Measurements from ENCODE around the gene SNRNP48. TPM values are rescaled to one million over a fixed set of nuclear protein-coding genes. Genes with fewer than 3 reads are reported as not detected.

Gene SNRNP48
- total RNA-seq, 3 donors from 2014 or later = 13.9 to 20.9 (median 15.4) TPM

DNA sequence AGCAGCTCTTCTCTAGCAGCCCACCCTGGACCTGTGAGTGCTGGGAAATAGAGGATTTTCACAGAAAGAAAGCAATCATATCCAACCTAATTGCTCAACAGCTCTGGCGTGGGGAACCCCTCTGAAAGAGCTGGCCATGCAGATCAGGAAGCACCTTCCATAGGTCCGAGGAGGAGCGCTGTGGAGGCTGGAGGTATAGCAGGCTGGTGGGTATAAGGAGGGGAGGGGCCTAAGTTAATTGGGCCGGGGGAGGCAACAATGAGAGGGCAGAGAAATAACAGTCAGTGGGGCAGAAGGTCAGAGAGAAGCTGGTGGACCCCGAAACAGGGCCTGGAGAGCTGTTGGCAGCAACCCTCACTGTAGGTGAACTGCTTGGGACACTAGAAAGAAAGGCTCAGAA is 40.8 kb downstream of the SNRNP48 start:
- no peaks in the 10 kb centered on the region for H3K4me1 ChIP-seq
- H3K36me3 ChIP-seq = no peaks in the 10 kb centered on the region
- no peak overlapping the region for H3K27ac ChIP-seq
- H3K4me3 ChIP-seq = no peak overlapping the region
- H3K9me3 ChIP-seq = no peaks in the 10 kb centered on the region
- intact Hi-C loops (cut with DNase I; ENCODE audit: low total_unique reads) = no loop called here
- H3K27me3 ChIP-seq = no peaks in the 10 kb centered on the region
- TF ChIP-seq POLR2A (IDR thresholded peaks at IDR 0.05) (no peak), POLR2AphosphoS5 (IDR thresholded peaks at IDR 0.05) (no peak)
- TF ChIP-seq, protein P1, sequence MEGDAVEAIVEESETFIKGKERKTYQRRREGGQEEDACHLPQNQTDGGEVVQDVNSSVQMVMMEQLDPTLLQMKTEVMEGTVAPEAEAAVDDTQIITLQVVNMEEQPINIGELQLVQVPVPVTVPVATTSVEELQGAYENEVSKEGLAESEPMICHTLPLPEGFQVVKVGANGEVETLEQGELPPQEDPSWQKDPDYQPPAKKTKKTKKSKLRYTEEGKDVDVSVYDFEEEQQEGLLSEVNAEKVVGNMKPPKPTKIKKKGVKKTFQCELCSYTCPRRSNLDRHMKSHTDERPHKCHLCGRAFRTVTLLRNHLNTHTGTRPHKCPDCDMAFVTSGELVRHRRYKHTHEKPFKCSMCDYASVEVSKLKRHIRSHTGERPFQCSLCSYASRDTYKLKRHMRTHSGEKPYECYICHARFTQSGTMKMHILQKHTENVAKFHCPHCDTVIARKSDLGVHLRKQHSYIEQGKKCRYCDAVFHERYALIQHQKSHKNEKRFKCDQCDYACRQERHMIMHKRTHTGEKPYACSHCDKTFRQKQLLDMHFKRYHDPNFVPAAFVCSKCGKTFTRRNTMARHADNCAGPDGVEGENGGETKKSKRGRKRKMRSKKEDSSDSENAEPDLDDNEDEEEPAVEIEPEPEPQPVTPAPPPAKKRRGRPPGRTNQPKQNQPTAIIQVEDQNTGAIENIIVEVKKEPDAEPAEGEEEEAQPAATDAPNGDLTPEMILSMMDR (IDR thresholded peaks at IDR 0.05) = no peak
- DNase-seq (ENCODE audit: low spot score in 2 of 2) = no peak

- H3K36me3 ChIP-seq = no peaks in the 10 kb centered on the region
- no peak overlapping the region for H3K4me3 ChIP-seq
- H3K27ac ChIP-seq = no peak overlapping the region
- TF ChIP-seq POLR2A (IDR thresholded peaks at IDR 0.05) = no peak
- no peak for TF ChIP-seq POLR2AphosphoS5 (IDR thresholded peaks at IDR 0.05)
- TF ChIP-seq, protein P1 (IDR thresholded peaks at IDR 0.05) = no peak
- intact Hi-C loops (cut with DNase I; ENCODE audit: low total_unique reads) = no loop called here
- H3K27me3 ChIP-seq = no peaks in the 10 kb centered on the region
- H3K9me3 ChIP-seq = no peaks in the 10 kb centered on the region
- no peak for DNase-seq (ENCODE audit: low spot score in 2 of 2)
- no peaks in the 10 kb centered on the region for H3K4me1 ChIP-seq
Measured at GRCh38 chr6:7631466-7631865, 41.5 kb downstream of the SNRNP48 start.

DNA sequence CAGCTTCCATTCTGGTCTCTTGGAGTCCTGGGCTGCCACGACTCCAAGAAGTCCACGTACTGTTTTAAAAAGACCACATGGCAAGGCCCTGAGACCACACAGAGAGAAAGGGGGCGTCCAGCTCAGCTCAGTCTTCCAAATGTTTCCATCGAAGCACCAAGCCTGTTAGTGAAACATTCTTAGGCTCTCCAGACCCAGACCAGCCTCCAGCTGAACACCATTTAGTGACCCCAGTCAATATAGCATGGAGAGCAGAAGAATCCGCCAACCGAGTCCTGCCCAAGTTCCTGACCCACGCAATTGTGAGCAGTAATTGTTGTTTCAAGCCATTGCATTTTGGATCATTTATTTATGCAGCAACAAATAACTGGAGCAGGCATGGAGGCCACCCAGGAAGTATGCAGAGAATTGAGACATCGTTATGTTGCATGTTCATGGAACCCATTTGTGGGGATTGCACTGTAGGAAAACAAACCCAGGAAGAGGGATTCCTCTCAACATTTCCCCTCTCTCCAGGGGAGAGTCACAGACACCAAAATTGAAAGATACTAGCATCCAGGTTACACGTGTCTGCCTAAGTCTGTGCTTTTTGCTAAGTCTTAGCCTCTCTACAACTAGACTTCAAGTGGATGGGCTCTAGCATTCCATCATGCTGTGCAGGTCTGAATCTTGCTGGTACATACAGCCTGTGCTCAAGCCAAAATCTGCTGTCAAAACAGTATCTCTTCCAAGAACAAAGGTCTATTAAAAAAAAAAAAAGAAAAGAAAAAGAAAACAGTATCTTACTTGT is 42.7 kb downstream of the SNRNP48 start:
- no peak overlapping the region for H3K4me3 ChIP-seq
- no peak for DNase-seq (ENCODE audit: low spot score in 2 of 2)
- no peaks in the 10 kb centered on the region for H3K9me3 ChIP-seq
- no peaks in the 10 kb centered on the region for H3K4me1 ChIP-seq
- H3K27ac ChIP-seq = no peak overlapping the region
- H3K27me3 ChIP-seq = no peaks in the 10 kb centered on the region
- intact Hi-C loops (cut with DNase I; ENCODE audit: low total_unique reads) = no loop called here
- H3K36me3 ChIP-seq = no peaks in the 10 kb centered on the region
- TF ChIP-seq, protein P1 (IDR thresholded peaks at IDR 0.05) = no peak

DNA sequence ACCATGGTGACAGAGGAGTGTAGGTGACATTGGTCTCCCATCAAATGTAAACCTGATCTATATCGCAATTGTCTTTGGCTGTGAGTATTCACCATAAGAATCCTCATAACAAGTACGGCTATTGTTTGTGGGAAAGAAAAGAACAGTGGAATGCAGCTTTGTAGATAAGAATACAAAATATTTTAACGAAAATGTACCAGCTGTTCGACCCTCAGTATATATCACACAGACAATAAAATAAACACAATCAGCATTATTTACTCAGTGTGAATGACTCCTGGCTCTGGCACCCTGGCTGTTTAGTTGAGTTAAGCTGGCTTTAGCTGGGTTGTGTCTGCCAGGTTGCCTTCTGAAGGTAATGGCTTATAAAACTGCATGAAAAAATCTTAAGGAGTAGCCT is 43.4 kb downstream of the SNRNP48 start:
- DNase-seq (ENCODE audit: low spot score in 2 of 2) = no peak
- Histone ChIP-seq H3K27ac (no peak overlapping the region), H3K36me3 (no peaks in the 10 kb centered on the region), H3K4me3 (no peak overlapping the region), H3K9me3 (no peaks in the 10 kb centered on the region), H3K4me1 (no peaks in the 10 kb centered on the region), H3K27me3 (no peaks in the 10 kb centered on the region)
- TF ChIP-seq POLR2AphosphoS5 (IDR thresholded peaks at IDR 0.05) (no peak), POLR2A (IDR thresholded peaks at IDR 0.05) (no peak)
- TF ChIP-seq, protein P1 (IDR thresholded peaks at IDR 0.05) = no peak
- intact Hi-C loops (cut with DNase I; ENCODE audit: low total_unique reads) = no loop called here

DNA sequence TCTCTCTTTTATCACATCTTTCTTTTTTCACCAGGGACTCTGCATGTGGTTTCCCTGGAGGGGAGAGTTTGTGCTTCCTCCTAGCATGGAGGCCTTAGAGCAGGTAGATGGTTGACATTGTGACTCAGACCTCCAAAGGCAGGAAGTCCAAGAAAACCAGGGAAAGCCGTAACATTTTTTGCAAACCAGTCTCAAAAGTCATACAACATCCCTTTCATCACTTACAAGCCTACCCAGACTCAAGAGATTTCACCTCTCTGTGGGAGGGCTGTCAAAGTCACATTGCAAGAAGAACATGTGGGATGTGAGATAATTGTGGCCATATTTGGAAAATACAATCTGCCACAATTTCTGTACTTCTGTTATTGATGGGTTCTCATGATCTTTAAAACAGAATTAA is 46.2 kb downstream of the SNRNP48 start:
- Histone ChIP-seq H3K27me3 (no peaks in the 10 kb centered on the region), H3K4me3 (no peak overlapping the region), H3K36me3 (no peaks in the 10 kb centered on the region), H3K27ac (no peak overlapping the region), H3K9me3 (no peaks in the 10 kb centered on the region), H3K4me1 (no peaks in the 10 kb centered on the region)
- DNase-seq (ENCODE audit: low spot score in 2 of 2) = no peak
- TF ChIP-seq, protein P1 (IDR thresholded peaks at IDR 0.05) = no peak
- TF ChIP-seq POLR2A (IDR thresholded peaks at IDR 0.05) (no peak), POLR2AphosphoS5 (IDR thresholded peaks at IDR 0.05) (no peak)
- intact Hi-C loops (cut with DNase I; ENCODE audit: low total_unique reads) = no loop called here

Data from breast epithelium (tissue), 4 donors.